Measurements from ENCODE around the gene SORBS2.
"Not testable (repeated sequence)": the region's sequence is repeated elsewhere in the genome, so short reads cannot be mapped to it uniquely, and the experiment has no call there.

SORBS2 gene

DNA sequence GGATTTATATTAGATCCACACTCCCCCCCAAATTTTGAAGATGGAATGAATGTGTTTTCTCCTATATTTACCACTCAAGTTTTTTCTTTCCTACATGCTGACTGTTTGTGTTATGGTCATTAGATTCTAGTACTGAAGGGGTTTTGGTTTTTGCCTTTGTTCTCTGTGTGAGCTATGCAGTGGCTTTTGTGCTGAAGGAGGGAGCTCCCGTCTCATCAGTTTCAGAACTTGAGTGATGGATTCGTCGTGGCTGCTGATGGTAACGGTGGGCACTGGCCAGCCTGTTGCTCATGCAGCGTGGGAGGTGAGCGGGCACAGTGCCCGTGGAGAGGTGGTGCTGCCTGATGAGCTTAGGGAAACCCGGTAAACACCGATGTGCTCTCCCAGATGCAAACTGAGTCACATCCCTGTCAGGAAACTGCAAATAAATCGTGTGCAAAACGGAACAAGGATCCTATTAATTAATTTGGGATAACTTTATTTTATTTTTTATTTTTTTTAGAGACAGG is 101.5 kb downstream of the SORBS2 start:
- DNase-seq, result no peak

DNA sequence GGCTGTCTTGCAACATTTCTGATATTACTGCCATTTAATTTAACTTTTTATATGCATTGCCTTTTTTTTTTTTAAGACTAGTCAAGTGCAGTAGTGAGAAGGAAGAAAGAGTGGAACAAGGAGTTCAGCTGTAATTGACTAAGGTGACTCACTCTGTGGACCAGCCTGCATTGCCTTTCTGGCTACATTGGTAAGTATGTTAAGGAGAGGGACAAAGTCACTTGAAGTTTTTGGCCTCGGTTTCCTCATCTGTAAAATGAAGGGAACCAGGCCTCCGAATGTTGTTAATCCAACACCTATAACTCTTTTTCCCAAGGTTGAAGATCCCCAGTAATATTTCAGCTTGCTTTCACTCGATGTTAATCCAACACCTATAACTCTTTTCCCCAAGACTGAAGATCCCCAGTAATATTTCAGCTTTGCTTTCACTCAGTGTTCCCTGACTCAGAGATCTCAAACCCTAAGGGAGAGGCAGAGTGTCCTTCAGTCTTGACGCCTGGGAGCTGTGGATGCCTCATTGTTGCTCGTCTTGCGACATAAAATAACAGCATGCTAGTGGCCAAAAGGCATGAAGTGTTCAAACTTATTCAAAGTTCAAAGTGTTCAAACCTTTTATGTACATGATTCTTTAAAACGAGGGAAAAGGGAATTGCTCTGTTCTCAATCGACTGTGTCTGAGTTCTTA is 102.0 kb downstream of the SORBS2 start:
- DNase-seq, result no peak

DNA sequence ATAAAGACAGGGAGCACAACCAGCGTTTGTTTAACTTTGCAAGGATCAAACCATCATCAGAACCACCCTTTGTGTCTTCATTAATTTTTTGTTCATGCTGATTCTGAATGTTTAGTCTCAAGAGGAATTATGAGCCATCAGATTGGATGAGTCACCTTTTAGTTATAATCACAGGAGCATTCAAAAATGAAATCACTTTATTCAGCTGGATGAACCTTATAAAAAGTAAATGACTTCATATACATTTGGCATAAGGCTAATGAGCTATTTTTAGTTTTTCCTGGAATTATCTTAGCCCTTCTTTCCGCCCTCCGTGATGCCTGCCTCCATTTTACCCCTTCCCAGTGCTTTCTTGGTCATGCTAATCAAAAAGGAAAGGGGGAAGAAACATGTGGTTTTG is 103.6 kb downstream of the SORBS2 start:
- no peak for DNase-seq

DNA sequence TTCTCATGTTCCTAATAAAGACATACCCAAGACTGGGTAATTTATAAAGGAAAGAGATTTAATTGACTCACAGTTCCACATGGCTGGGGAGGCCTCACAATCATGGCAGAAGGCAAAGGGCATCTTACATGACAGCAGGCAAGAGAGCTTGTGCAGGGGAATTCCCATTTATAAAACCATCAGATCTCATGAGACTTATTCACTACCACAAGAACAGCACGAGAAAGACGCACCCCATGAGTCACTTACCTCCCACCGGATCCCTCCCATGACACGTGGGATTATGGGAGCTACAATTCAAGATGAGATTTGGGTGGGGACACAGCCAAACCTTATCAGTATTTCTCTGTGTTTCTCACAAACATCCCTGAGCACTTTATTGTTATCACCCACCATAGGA is 104.4 kb downstream of the SORBS2 start:
- not testable (repeated sequence) for DNase-seq

DNA sequence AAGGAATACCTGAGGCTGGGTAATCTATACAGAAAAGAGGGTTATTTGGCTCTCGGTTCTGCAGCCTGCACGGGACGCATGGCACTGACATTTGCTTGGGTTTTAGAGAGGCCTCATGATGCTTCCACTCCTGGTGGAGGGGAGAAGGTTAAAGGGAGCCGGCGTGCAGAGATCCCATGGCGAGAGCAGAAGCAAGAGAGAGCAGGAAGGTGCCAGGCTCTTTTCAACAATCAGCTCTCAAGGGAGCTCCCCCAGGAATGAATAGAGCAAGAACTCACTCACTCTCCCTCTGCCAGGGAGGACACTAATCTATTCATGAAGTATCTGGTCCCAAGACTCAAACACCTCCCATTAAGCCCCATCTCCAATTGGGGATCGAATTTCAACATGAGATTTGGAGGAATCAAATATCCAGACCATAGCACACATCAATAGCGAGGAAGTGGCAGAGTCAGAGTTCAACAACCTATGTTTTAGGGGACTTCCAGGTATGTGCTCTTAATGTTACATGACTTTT is 109.8 kb downstream of the SORBS2 start:
- no peak for DNase-seq

DNA sequence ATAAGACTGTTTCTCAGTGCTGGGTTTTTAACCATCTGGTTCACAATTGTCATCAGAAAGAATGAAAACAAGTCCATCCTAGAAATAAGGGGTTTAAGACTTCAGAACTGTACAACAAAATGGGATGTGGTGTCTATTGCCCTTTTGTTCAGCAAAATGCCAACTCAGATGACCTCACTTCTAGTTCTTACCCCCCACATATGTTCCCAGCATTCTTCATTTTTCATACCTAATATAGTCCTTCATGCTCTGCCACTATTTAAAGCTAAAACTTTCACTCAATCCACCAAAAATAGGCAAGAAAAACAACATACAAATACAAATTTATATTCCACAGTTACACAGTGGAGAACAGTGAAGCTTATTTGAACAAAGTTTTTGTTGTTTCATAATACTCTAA is 111.4 kb downstream of the SORBS2 start:
- DNase-seq, result no peak

DNA sequence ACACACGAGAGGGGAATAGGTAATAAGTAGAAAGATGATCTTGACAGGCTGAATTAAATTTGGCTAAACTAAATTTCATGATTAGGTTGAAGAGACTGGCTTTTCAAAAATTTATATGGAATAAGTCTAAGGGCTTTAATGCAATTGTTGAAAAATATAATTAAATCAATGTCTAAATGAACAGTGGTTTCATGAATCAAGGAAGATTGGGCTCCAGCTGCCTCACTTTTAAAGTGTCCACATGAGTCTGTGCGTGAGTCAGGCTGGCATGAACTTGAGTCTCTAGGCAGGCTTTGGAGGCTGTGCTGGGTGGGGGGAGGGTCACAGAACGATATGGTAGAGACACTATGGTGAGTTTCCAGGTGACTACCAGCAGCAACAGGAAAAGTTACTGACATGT is 111.9 kb downstream of the SORBS2 start:
- DNase-seq, result no peak

DNA sequence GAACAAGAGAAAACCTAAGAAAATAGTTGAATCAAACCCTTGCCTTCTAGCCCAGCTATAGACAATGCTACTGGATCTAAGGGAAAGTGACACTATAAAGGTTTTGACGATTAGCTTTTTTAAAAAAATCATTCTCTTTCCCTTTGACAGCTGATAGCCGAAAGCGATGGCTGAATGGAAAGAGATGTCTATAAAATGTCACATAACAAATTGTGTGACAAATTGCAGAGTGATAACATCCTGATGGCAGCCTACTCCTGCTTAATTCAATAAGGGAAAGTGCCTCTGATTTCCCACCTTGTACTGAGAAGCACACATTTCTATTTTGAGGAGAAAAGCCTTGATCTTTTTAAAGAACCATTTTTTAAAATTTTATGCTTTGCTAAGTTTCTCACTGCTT is 114.5 kb downstream of the SORBS2 start:
- DNase-seq, result no peak

DNA sequence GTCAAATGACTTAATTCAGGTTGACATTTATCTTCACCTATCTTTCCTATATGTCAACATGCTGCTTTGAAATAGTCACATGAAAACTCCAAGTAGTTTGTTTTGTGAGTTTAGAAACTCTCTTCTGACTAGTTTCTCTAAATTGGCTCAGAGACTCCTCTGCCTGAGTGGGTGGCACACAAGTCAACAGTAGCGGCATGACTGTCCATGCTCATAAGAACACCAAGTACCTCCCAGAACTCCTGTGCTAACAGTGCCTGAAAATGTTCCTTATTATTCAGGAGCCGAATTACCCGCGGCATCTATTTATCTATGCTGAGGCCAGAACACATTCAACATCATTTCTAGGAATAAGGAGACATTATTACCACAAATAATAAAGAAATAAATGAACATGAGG is 116.3 kb downstream of the SORBS2 start:
- DNase-seq, result no peak

DNA sequence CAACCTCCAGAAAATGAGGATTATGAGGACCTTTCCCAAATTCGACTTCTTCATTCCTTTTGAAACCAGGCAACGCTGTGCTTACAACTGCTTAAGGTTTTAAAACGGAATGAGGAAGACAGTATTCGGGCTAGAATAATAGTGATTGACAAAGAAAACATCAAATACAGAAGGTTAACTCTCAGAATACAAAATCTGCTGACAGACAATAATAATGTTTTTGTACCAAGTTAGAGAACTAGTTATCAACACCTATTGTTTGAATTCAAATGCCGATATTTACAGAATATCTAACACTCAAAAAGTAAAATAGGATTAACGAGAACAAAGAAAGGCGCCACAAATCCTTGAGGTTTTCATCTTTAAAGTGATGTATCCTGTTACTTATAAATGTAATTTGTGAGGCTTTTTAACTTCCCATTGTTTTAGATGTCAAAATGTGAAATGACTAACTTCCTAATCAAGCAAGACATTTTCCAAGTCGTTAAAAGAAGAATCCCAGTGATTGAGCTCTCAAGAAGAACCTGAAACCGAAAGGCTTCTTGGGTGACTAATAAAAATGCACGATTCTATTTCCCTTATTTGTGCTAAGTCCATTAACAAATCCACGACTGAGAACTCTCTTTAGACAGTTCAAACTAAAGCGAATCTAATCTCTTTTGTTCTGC is 118.3 kb downstream of the SORBS2 start:
- no peak for DNase-seq

DNA sequence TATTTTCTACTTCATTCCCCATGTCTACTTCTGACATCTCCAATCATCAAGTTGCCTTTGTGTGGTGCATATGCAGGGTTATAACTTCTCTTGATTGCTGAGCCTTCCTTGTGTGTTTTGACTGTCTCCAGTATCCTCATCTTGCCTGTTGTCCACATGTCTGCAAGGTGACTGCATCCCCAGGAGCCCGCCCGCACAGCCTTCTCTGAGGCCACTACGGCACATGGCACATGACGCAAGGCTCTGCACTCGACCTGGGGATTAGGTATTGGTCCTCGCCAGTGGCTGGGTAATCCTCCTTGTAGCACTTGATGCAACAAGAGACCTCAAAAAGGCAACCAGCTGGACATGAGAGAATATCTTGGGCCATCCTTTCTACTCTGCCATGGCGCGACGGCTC is 122.6 kb downstream of the SORBS2 start:
- no peak for DNase-seq

DNA sequence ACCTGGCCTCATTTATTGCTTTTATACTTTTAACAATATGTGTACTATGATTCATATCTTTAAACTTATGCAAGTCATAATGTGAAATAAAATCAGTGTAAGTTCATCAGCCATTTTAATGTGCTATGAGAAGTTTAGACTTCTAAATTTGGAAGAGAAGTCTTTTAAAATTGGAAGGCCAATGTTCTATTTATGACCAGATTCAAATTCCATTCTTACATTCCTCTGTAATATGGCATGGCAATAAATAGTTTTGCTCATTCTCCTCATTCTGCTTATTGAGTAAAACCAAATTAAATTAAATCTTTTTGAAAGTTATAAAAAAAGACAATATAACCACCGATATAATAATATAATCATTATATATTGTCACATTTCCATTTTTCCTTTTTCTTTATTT is 126.2 kb downstream of the SORBS2 start:
- no peak for DNase-seq

DNA sequence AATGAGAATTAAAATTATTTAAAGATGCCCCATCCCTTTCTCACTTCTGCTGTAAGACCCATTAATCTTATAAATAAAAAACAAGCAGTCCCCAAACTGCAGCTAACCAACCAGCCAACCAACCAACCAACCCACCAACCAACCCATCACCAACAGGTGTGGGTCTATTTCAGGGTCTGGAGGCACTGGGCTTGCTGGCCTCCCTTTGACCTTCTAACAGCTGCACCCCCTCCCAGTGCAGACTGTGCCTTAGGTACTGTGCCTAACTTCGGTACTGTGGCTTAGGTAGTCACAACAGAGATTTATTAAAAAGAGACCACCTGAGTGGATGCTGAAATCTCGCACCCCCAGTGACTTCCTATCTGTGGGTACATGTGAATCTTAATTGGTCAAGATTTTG is 128.1 kb downstream of the SORBS2 start:
- DNase-seq, result no peak

DNA sequence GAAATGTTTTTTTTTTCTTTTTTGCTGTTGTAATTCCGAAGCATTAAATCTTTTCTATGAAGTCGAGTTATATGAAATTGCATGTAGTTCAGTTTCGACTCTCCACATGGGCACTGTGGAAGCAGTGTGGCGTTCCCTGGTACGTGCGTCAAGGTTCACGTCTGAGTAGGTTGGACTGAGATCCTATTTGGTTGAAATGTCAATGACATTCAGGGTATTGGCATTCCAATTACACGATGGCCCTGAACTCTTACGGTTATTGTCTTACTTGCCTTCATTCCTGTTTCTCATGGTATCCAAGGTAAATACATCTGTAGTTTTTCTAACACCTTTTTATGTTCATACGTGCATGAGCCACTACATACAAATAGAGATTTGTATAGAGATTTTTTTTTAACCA is 128.8 kb downstream of the SORBS2 start:
- DNase-seq, result no peak

DNA sequence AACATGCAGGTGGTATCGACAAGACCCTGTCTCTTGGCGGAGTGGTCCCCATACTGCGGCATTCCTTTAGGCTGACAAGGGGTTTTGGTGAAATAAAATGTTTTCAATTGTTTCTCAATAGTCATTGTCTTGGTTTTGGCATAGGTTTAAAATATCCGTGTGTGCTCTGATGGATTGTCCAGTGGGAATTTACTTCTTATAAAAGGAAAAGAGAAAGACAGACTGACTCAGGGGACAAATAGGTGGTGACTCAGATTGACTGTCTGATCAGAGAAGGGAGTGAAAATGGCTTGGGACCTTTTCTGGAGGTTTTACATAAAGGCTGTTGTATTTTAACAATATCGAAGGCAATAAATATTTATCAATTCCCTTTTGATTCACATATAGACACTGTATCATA is 129.8 kb downstream of the SORBS2 start:
- DNase-seq, result no peak

DNA sequence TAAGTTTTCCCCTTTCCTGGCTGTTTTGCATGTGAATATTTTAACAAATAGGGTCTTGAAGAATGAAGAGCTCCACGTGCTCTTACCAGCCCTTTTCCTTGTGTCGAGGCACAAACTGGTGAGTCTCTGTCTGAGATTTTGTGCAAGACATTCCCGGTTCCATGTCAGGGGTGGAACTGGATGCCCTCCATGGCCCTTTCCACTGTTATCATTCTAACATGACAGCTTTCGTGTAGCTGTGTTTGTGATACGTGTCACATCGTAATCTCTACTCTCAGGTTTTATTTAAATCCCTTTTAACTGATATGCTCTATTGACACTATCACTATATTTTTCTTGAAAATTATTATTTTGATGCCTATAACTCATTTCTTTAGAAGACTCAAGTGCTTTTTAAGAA is 130.4 kb downstream of the SORBS2 start:
- no peak for DNase-seq

DNA sequence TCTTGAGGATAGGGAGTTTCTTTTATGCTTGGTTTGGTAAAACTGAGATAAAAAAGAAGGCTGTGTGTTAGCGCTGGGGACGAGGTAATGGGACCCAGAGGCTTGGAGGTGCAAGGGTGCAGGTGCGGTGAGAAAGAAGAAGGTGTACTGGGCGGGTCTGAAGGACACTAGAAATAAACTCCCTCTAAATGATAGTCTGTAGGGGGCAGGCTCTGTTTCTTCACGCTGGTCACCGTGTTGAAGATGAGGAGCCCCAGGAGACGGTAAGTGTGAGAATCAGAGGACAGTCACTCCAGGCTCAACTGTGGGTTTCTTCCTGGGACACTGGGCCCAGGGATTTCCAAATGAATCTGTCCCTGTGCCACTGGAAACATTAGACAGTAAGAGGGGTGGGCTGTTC is 131.4 kb downstream of the SORBS2 start:
- no peak for DNase-seq

DNA sequence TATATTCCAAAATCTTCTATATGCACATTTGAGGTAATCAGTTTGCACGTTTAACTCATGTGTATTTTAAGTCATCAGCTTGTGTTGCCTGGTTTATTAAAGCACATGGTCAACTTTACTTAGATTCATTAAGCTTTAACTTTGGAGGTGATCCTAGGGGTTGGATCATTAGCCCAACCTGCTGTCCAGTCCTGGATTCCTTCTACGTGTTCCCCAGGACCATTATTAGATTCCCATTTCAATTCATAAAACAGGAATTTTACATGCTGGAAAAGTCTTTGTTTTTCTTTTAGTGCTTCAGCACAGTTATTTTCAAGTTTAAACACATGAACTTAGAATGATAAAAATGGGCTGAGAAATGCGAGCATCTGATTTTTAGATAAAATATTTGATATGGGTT is 132.5 kb downstream of the SORBS2 start:
- DNase-seq, result no peak

DNA sequence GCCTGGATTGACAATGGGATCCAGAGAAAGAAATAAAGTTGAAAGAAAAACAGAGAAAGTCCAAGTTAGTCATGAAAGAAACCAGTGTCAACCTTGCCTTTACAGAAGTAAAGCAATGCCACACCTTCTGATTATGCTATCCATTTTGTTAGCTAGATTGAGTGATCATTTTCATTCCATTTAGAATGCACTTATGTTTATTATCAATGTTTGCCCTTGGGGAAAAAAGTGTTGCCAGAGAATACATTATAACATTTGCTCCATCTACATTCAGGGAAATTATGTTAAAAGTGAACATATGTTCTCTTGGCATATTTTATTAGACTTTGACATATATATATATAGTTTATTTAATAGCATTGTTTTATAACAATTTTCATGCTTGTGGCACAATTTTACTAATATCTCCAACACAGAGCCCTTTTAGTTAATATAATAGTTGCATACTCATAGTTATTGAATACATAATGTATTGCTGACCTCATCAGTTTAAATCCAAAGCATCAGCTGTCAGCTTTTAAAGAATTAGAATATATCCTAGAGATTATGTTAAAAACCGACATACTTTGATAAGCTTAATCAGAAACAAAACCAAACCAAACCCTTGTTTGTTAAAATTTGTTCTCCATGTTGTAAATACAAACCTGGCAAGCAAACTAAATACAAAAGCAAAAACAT is 134.2 kb downstream of the SORBS2 start:
- DNase-seq, result no peak

DNA sequence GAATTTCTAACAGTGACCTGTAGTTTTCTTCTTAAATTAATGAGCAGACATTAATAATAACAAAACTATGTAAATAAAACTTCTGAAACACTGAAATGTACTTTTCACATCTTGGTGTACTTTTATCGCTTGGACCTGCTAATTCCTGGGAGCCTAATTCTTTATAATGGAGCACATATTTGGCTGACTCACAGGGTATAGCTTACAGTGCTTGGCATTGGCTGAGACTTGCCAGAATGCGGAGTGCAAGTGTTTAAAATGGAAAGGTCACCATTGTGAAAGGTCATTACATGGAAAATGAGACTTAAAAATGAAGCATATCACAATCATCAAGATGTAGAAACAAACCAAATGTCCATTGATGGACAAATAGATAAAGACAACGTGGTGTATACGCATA is 139.4 kb downstream of the SORBS2 start:
- no peak for DNase-seq

DNA sequence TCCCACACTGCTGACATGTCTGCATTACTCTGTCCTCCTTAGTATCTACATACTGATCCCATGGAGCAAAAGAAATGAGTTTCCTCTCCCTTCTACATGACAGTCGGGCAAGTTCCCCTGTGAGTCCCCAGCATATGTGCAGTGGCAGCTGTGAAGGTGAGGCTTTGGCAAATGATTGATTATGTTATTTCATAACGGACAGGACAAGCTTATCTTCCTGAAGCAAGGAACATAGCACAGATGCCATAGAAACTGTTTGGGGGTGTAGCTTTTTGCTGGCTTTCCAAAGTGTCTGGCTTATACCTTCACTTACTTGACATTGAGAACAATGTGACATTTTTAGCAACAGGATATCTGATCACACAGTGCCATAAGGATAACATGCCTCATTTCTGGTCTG is 139.8 kb downstream of the SORBS2 start:
- no peak for DNase-seq

DNA sequence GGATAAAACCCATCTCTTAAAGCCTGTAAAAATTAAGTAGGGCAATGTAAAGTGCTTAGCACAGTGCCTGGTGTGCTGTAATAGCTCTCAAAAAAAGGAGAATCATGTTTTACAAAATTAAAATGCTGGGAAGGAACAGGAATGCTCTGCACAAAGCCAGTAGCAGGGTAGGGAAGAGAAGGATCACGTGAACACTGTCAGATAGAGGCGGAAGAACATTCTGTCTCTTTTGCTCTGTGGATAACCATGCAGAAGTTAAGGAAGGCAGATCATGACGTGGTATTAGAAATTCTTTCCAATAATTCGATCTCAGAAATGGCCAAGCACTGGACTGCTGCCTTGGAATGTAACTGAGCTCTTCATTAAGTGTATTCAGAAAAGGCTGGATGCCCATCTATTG is 140.5 kb downstream of the SORBS2 start:
- DNase-seq, result no peak

DNA sequence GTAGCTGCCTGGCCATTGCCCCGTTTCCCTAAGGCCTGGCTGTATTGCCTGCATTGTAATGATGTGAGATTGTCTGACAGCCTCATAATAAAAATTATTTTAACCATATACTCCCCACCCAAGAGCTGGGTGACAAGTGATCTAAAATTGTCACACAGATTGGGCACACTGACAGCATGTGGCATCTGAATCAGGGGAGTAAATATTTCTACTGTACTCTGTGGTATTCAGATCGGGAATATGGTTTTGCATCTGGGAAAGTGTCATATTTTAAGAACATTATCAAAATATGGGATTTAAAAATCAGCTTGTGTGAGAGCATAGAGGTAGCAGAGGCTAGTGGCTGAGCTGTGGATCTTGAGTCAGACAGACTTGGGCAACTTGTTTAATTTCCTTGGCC is 140.9 kb downstream of the SORBS2 start:
- no peak for DNase-seq

DNA sequence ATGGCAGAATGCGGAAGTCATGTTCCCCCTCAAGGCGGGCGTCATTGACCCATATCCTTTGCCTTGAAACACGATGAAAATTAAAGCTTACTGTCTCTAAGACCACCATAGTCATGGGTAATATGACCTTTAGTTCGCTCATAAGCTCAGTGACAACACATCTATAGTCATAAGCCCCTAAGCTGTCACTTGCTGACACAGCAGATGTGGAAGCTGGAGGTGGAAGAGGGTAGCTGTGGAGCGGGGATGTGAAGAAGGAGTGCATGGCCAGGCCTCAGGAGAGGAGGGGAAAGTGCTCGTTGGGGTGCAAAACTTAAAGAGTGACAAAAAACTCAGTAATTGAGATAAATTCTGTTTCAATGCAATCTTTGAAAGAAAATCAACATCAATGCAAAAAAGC is 142.7 kb downstream of the SORBS2 start:
- no peak for DNase-seq

Data from stimulated activated CD8-positive, alpha-beta memory T cell treated with anti-CD3 and anti-CD28 coated beads, Interleukin-4, amount 100 ng/mL, for 48 hours (primary cell).